ENCODE results near the gene MRPS27.

DNA sequence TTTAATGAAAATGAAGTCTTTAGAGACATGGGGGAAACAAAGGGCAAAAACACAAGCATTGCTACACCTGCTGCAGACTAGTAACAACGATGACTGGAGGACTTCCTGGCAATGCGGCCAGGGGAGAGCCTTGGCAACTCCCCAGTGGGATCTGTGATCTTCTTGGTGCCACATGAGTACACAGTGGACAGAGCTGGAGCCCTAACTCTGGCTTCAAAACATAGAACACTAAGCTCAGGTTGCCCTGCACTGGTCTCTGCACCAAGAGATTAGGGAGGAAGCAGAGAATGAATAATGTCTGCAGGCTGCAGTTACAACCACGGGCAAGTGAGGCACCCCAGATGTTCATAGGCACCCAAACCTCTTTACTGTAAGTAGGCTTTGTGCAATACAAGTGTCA, 91.1 kb downstream of the MRPS27 start:
- TF ChIP-seq, protein P1, sequence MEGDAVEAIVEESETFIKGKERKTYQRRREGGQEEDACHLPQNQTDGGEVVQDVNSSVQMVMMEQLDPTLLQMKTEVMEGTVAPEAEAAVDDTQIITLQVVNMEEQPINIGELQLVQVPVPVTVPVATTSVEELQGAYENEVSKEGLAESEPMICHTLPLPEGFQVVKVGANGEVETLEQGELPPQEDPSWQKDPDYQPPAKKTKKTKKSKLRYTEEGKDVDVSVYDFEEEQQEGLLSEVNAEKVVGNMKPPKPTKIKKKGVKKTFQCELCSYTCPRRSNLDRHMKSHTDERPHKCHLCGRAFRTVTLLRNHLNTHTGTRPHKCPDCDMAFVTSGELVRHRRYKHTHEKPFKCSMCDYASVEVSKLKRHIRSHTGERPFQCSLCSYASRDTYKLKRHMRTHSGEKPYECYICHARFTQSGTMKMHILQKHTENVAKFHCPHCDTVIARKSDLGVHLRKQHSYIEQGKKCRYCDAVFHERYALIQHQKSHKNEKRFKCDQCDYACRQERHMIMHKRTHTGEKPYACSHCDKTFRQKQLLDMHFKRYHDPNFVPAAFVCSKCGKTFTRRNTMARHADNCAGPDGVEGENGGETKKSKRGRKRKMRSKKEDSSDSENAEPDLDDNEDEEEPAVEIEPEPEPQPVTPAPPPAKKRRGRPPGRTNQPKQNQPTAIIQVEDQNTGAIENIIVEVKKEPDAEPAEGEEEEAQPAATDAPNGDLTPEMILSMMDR (conservative IDR thresholded peaks at IDR 0.05): no peak
- TF ChIP-seq ZFX (IDR thresholded peaks at IDR 0.05): no peak
